CD4-positive, alpha-beta T cell (primary cell): ENCODE data around the gene CST7. TPM values are rescaled to one million over a fixed set of nuclear protein-coding genes. Genes with fewer than 3 reads are reported as not detected.
A peak's percentile ranks its signal among the peaks of the same experiment; 100 is the strongest.

Experiments used
- ATAC-seq: fragments of 200-7000 bp; cut with Tn5 transposase; one replicate; pipeline ENCODE4 v1.10.0; 2022; ENCODE audit warnings: mild to moderate bottlenecking; ENCODE audit not compliant: poor library complexity
- CTCF ChIA-PET: fragments of 350-600 bp; sonication (Branson Sonifier 250); formaldehyde crosslinking; loops from one replicate; lab custom pipeline; 2021; ENCODE audit warnings: antibody characterized with exemption, inconsistent platforms; lab: Charles Lee
- POLR2A ChIA-PET: fragments of 350-600 bp; sonication (Branson Sonifier 250); formaldehyde crosslinking; loops from one replicate; lab custom pipeline; 2021; ENCODE audit warnings: antibody characterized with exemption, inconsistent platforms; lab: Charles Lee
- DNase-seq, 14 experiments: peaks; one replicate each; pipeline ENCODE4 v3.0.0-alpha.2; 2013 to 2020; ENCODE audit warnings: mixed read lengths in 2 of 14
- H3K27ac ChIP-seq, 2 donors: one replicate each; pipeline versions ENCODE4 v1.5.1 to v1.7.0; 2013; ENCODE audit warnings: low read length in 2 of 2, low read depth in 1 of 2, mild to moderate bottlenecking in 1 of 2
- H3K27me3 ChIP-seq, 2 experiments: 1 replicate in 1 of 2; 2 replicates in 1 of 2; pipeline versions ENCODE4 v1.6.1 to v1.7.0; 2013; ENCODE audit warnings: low read length in 2 of 2, control low read depth in 1 of 2, mild to moderate bottlenecking in 1 of 2, moderate library complexity in 1 of 2; ENCODE audit not compliant: insufficient read depth in 2 of 2, control insufficient read depth in 1 of 2
- H3K36me3 ChIP-seq: one replicate; pipeline ENCODE4 v1.6.1; 2013; ENCODE audit warnings: low read length, control low read depth; ENCODE audit not compliant: insufficient read depth
- H3K4me1 ChIP-seq: one replicate; pipeline ENCODE4 v1.6.1; 2013; ENCODE audit warnings: low read length, control low read depth; ENCODE audit not compliant: insufficient read depth
- H3K4me3 ChIP-seq: one replicate; pipeline ENCODE4 v1.5.1; 2013; ENCODE audit warnings: mild to moderate bottlenecking, low read length, moderate library complexity
- H3K9me3 ChIP-seq, 2 experiments: 1 replicate in 1 of 2; 2 replicates in 1 of 2; pipeline versions ENCODE4 v1.6.1 to v1.7.0; 2013; ENCODE audit warnings: low read length in 2 of 2, mild to moderate bottlenecking in 2 of 2, control low read depth in 1 of 2, moderate library complexity in 1 of 2; ENCODE audit not compliant: control insufficient read depth in 1 of 2, insufficient read depth in 1 of 2
- H3K27ac Mint-ChIP-seq: one replicate; pipeline ENCODE4 v1.8.0; 2020; ENCODE audit warnings: mixed read lengths
- H3K27me3 Mint-ChIP-seq: one replicate; pipeline ENCODE4 v1.8.0; 2021; ENCODE audit warnings: mixed read lengths
- H3K36me3 Mint-ChIP-seq: one replicate; pipeline ENCODE4 v1.8.0; 2021; ENCODE audit warnings: low read depth, mixed read lengths
- H3K4me1 Mint-ChIP-seq: one replicate; pipeline ENCODE4 v1.8.0; 2021; ENCODE audit warnings: low read depth, mixed read lengths
- H3K4me3 Mint-ChIP-seq: one replicate; pipeline ENCODE4 v1.8.0; 2020; ENCODE audit warnings: mild to moderate bottlenecking, mixed read lengths
- H3K9me3 Mint-ChIP-seq: one replicate; pipeline ENCODE4 v1.8.0; 2020; ENCODE audit warnings: mixed read lengths
- CTCF ChIP-seq: fragments of 200-600 bp; IDR thresholded peaks from one replicate; pipeline ENCODE4 v1.8.0; 2022; ENCODE audit warnings: antibody characterized with exemption, mild to moderate bottlenecking
- intact Hi-C, 2 experiments: fragments of 100-400 bp; cut with DNase I in 1 of 2; cut with micrococcal nuclease in 1 of 2; formaldehyde crosslinking; loops; one replicate each; pipeline versions ENCODE4 v1.15.1 to v1.9.0; 2023 to 2025; cut with DNase I, micrococcal nuclease
- total RNA-seq, 174 experiments: library from RNA in 2 of 174; stranded (reverse) in 2 of 174; gene quantifications; one replicate each; pipeline ENCODE4 v1.2.3 and lab custom pipeline; 2021 to 2026

The CST7 gene
- total RNA-seq, 2 experiments from 2014 or later = 3.2 to 4.4 TPM

GRCh38 chr20:24953621-24954133, 4.6 kb downstream of the CST7 start:
- Mint-ChIP-seq H3K9me3 (no peaks in the 10 kb centered on the region), H3K36me3 (peaks cover 12% of the 10 kb centered on the region), H3K4me3 (no peak overlapping the region), H3K4me1 (peaks cover 24% of the 10 kb centered on the region), H3K27me3 (no peaks in the 10 kb centered on the region), H3K27ac (peak overlapping the region; percentile 42)
- H3K4me3 ChIP-seq = no peak overlapping the region
- H3K4me1 ChIP-seq = peaks cover 71% of the 10 kb centered on the region
- ChIA-PET CTCF (no interaction called here), POLR2A (interaction anchor here (0.8 kb wide), 1 partner anchor 453 kb away, joined by 3 read pairs; no protein-coding TSS in a partner anchor)
- H3K27me3 ChIP-seq = no peaks in the 10 kb centered on the region
- DNase-seq (peak in 3 of 14 experiments; percentile 38 to 63 (median 57)), ATAC-seq (no peak)
- no peaks in the 10 kb centered on the region for H3K9me3 ChIP-seq
- intact Hi-C loops = no loop called here
- no peak overlapping the region for H3K27ac ChIP-seq
- no peak for TF ChIP-seq CTCF
- peaks cover 25% of the 10 kb centered on the region for H3K36me3 ChIP-seq

GRCh38 chr20:24954151-24954550, 5.1 kb downstream of the CST7 start:
- H3K4me1 Mint-ChIP-seq = peaks cover 20% of the 10 kb centered on the region
- H3K27me3 Mint-ChIP-seq = no peaks in the 10 kb centered on the region
- no peak for ATAC-seq
- no peak overlapping the region for H3K27ac ChIP-seq
- H3K36me3 ChIP-seq = peaks cover 30% of the 10 kb centered on the region
- no peak for DNase-seq
- H3K4me3 Mint-ChIP-seq = no peak overlapping the region
- H3K9me3 ChIP-seq = no peaks in the 10 kb centered on the region
- no peak overlapping the region for H3K4me3 ChIP-seq
- no peaks in the 10 kb centered on the region for H3K27me3 ChIP-seq
- intact Hi-C loops = no loop called here
- H3K4me1 ChIP-seq = peaks cover 67% of the 10 kb centered on the region
- TF ChIP-seq CTCF = no peak
- peaks cover 15% of the 10 kb centered on the region for H3K36me3 Mint-ChIP-seq
- ChIA-PET POLR2A (no interaction called here), CTCF (no interaction called here)
- peak overlapping the region; percentile 42 for H3K27ac Mint-ChIP-seq
- H3K9me3 Mint-ChIP-seq = no peaks in the 10 kb centered on the region

DNA sequence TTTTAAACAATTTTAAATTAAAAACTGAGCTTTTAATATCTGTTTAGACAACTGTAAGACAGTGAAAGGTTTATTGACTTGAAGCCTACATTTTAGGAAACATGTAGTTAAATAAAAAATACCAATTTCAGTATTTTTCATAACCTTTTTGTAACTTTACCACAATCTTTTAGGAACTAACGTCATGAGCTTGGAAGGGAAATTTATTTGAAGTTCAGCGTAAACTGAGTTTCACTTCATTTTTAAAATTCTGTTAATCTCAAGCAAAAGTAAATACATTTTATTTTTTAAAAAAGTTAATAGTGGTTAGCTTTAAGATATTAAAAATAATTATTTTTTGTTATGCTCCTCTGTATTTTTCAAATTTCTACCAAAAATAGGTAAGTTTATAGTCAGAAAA, 5.5 kb downstream of the CST7 start:
- ChIA-PET POLR2A (interaction anchor here (1.0 kb wide), 1 partner anchor 23 kb away, joined by 4 read pairs; no protein-coding TSS in a partner anchor), CTCF (no interaction called here)
- H3K9me3 Mint-ChIP-seq = no peaks in the 10 kb centered on the region
- DNase-seq (no peak), ATAC-seq (no peak)
- H3K36me3 ChIP-seq = peaks cover 33% of the 10 kb centered on the region
- H3K36me3 Mint-ChIP-seq = peaks cover 19% of the 10 kb centered on the region
- H3K4me1 ChIP-seq = peaks cover 67% of the 10 kb centered on the region
- intact Hi-C loops = no loop called here
- H3K4me1 Mint-ChIP-seq = peaks cover 16% of the 10 kb centered on the region
- no peaks in the 10 kb centered on the region for H3K9me3 ChIP-seq
- no peaks in the 10 kb centered on the region for H3K27me3 ChIP-seq
- H3K4me3 ChIP-seq = no peak overlapping the region
- no peak for TF ChIP-seq CTCF
- no peak overlapping the region for H3K4me3 Mint-ChIP-seq
- peak overlapping the region in 1 of 2 donors; percentile 31 for H3K27ac ChIP-seq
- H3K27ac Mint-ChIP-seq = peak overlapping the region; percentile 80
- H3K27me3 Mint-ChIP-seq = no peaks in the 10 kb centered on the region
